Astrocyte (in vitro differentiated cells and primary cell): Measurements from ENCODE around the gene KPNA2. TPM values are rescaled to one million over a fixed set of nuclear protein-coding genes. Genes with fewer than 3 reads are reported as not detected.

Source experiments
- DNase-seq: peaks from one replicate; pipeline ENCODE4 v3.0.0-alpha.2; 2010; ENCODE audit warnings: low read depth
- FAIRE-seq: peaks from 2 replicates; lab custom pipeline; 2011; peaks lifted over from hg19 to GRCh38; lab: Jason Lieb, UNC
- H2AFZ ChIP-seq: 2 replicates; pipeline ENCODE4 v1.6.0; 2012; ENCODE audit warnings: low read depth, low read length, inconsistent platforms
- H3K27ac ChIP-seq: 2 replicates; pipeline ENCODE4 v1.5.1; 2011; ENCODE audit warnings: low read depth, low read length, inconsistent platforms
- H3K27me3 ChIP-seq: 2 replicates; pipeline ENCODE4 v1.6.0; 2011; ENCODE audit warnings: low read length, inconsistent platforms; ENCODE audit not compliant: insufficient read depth
- H3K36me3 ChIP-seq: 2 replicates; pipeline ENCODE4 v1.5.1; 2011; ENCODE audit warnings: low read length, inconsistent platforms; ENCODE audit not compliant: insufficient read depth
- H3K4me1 ChIP-seq: 2 replicates; pipeline ENCODE4 v1.5.1; 2011; ENCODE audit warnings: low read length, inconsistent platforms; ENCODE audit not compliant: insufficient read depth
- H3K4me2 ChIP-seq: 2 replicates; pipeline ENCODE4 v1.6.0; 2012; ENCODE audit warnings: low read length, inconsistent platforms
- H3K4me3 ChIP-seq: 2 replicates; pipeline ENCODE4 v1.5.1; 2011; ENCODE audit warnings: low read depth, mild to moderate bottlenecking, low read length, inconsistent platforms; ENCODE audit not compliant: insufficient read depth
- H3K79me2 ChIP-seq: 2 replicates; pipeline ENCODE4 v1.6.0; 2012; ENCODE audit warnings: mild to moderate bottlenecking, low read length, inconsistent platforms; ENCODE audit not compliant: insufficient read depth
- H3K9ac ChIP-seq: 2 replicates; pipeline ENCODE4 v1.6.0; 2012; ENCODE audit warnings: mild to moderate bottlenecking, low read length, inconsistent platforms
- H3K9me3 ChIP-seq: 2 replicates; pipeline ENCODE4 v1.5.1; 2012; ENCODE audit warnings: low read depth, mild to moderate bottlenecking, low read length, inconsistent platforms; ENCODE audit not compliant: insufficient read depth
- H4K20me1 ChIP-seq: 2 replicates; pipeline ENCODE4 v1.6.0; 2012; ENCODE audit warnings: low read length, inconsistent platforms; ENCODE audit not compliant: insufficient read depth
- H3K27ac Mint-ChIP-seq: one replicate; pipeline ENCODE4 v1.8.0; 2021; ENCODE audit warnings: mild to moderate bottlenecking, mixed read lengths; ENCODE audit not compliant: unreplicated experiment
- H3K27me3 Mint-ChIP-seq: one replicate; pipeline ENCODE4 v1.8.0; 2021; ENCODE audit warnings: low read depth, mixed read lengths; ENCODE audit not compliant: unreplicated experiment
- H3K36me3 Mint-ChIP-seq: one replicate; pipeline ENCODE4 v1.8.0; 2021; ENCODE audit warnings: low read depth, mixed read lengths; ENCODE audit not compliant: unreplicated experiment
- H3K4me1 Mint-ChIP-seq: one replicate; pipeline ENCODE4 v1.8.0; 2021; ENCODE audit warnings: low read depth, mixed read lengths; ENCODE audit not compliant: unreplicated experiment
- H3K4me3 Mint-ChIP-seq: one replicate; pipeline ENCODE4 v1.8.0; 2021; ENCODE audit warnings: mild to moderate bottlenecking, moderate library complexity, mixed read lengths; ENCODE audit not compliant: unreplicated experiment
- H3K9me3 Mint-ChIP-seq: one replicate; pipeline ENCODE4 v1.8.0; 2021; ENCODE audit warnings: mild to moderate bottlenecking, mixed read lengths; ENCODE audit not compliant: unreplicated experiment
- EZH2 ChIP-seq: IDR thresholded peaks from 2 replicates; pipeline ENCODE4 v1.6.1; 2012; ENCODE audit warnings: mild to moderate bottlenecking, low read length, inconsistent platforms; ENCODE audit not compliant: insufficient read depth
- total RNA-seq: library from RNA; stranded (reverse); gene quantifications from 2 replicates; pipeline ENCODE4 v1.2.1, GENCODE V29; 2021
- TF ChIP-seq, protein P1 (sequence below): IDR thresholded peaks from 2 replicates; pipeline ENCODE4 v1.5.1; 2011; ENCODE audit warnings: low read depth, mild to moderate bottlenecking, inconsistent platforms, low read length, moderate library complexity; ENCODE audit not compliant: insufficient read depth

KPNA2 gene
- total RNA-seq, 1 donor from 2014 or later, result 208 TPM

DNA sequence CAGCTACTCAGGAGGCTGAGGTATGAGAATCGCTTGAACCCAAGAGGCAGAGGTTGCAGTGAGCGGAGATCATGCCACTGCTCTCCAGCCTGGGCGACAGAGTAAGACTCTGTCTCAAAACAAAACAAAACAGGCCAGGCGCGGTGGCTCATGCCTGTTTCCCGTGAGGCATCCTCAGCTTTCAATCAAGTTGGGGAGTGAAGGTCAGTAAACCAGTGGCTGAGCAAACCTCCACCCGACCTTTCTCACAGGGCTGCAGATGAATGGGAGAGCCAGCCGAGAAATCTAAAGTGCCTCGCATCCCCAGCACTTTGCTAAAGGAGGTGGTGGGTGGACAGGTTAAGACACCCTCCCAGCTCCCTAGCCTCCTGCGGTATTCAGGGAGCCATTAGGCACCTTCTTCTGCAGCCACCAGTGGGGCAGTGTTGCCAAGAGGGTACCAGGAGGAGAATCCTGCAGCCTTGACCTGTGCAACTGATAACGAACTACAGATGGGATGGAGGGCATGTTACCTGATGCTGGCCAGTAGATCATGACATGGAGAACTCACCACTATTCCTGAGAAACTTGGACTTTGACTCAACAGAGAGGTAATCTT is 59.0 kb downstream of the KPNA2 start:
- H3K27ac ChIP-seq, result no peak overlapping the region
- H4K20me1 ChIP-seq, result no peaks in the 10 kb centered on the region
- H3K27me3 ChIP-seq, result no peaks in the 10 kb centered on the region
- Mint-ChIP-seq H3K36me3 (no peaks in the 10 kb centered on the region), H3K27me3 (peaks cover 3% of the 10 kb centered on the region), H3K27ac (no peak overlapping the region), H3K9me3 (no peaks in the 10 kb centered on the region), H3K4me3 (no peak overlapping the region), H3K4me1 (peaks cover 6% of the 10 kb centered on the region)
- no peak overlapping the region for H3K4me3 ChIP-seq
- FAIRE-seq (no peak), DNase-seq (no peak)
- H3K9ac ChIP-seq, result no peak overlapping the region
- H3K4me1 ChIP-seq, result no peaks in the 10 kb centered on the region
- no peaks in the 10 kb centered on the region for H3K36me3 ChIP-seq
- no peaks in the 10 kb centered on the region for H3K79me2 ChIP-seq
- no peaks in the 10 kb centered on the region for H3K9me3 ChIP-seq
- no peak overlapping the region for H2AFZ ChIP-seq
- TF ChIP-seq, protein P1, sequence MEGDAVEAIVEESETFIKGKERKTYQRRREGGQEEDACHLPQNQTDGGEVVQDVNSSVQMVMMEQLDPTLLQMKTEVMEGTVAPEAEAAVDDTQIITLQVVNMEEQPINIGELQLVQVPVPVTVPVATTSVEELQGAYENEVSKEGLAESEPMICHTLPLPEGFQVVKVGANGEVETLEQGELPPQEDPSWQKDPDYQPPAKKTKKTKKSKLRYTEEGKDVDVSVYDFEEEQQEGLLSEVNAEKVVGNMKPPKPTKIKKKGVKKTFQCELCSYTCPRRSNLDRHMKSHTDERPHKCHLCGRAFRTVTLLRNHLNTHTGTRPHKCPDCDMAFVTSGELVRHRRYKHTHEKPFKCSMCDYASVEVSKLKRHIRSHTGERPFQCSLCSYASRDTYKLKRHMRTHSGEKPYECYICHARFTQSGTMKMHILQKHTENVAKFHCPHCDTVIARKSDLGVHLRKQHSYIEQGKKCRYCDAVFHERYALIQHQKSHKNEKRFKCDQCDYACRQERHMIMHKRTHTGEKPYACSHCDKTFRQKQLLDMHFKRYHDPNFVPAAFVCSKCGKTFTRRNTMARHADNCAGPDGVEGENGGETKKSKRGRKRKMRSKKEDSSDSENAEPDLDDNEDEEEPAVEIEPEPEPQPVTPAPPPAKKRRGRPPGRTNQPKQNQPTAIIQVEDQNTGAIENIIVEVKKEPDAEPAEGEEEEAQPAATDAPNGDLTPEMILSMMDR, result no peak
- no peak for TF ChIP-seq EZH2
- no peak overlapping the region for H3K4me2 ChIP-seq

DNA sequence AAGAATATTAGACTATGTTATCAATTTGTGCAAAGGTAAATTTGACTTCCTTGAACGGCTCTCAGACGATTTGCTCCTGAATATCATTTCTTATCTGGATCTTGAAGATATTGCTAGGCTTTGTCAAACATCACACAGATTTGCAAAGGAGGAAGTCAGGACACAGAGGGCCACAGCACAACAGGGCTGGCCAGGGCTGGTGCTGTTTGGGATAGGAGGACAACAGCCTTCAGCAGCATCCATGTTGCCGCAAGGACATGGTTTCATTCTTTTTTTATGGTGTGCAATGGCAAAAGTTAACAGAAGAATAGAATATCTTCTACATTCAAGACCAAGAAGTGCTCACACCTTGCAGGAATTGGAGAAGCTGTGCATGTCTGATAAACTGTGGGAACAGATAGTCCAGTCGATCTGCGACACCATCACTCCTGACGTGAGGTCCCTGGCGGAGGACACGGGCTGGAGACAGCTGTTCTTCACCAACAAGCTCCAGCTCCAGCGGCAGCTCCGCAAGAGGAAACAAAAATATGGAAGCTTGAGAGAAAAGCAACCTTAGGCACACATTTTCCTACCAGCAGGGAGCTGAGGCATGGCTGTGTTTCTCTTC is 59.8 kb downstream of the KPNA2 start:
- Histone ChIP-seq H3K9me3 (no peaks in the 10 kb centered on the region), H2AFZ (no peak overlapping the region), H3K9ac (no peak overlapping the region), H3K4me2 (no peak overlapping the region), H3K36me3 (no peaks in the 10 kb centered on the region), H3K27me3 (no peaks in the 10 kb centered on the region), H3K79me2 (no peaks in the 10 kb centered on the region), H3K4me3 (no peak overlapping the region), H3K27ac (no peak overlapping the region), H3K4me1 (no peaks in the 10 kb centered on the region), H4K20me1 (no peaks in the 10 kb centered on the region)
- DNase-seq, result no peak
- Mint-ChIP-seq H3K36me3 (no peaks in the 10 kb centered on the region), H3K27ac (no peak overlapping the region), H3K4me1 (peaks cover under 1% of the 10 kb centered on the region), H3K27me3 (peaks cover 3% of the 10 kb centered on the region), H3K4me3 (no peak overlapping the region), H3K9me3 (no peaks in the 10 kb centered on the region)
- TF ChIP-seq EZH2, result no peak
- TF ChIP-seq, protein P1, result no peak
- FAIRE-seq, result no peak

DNA sequence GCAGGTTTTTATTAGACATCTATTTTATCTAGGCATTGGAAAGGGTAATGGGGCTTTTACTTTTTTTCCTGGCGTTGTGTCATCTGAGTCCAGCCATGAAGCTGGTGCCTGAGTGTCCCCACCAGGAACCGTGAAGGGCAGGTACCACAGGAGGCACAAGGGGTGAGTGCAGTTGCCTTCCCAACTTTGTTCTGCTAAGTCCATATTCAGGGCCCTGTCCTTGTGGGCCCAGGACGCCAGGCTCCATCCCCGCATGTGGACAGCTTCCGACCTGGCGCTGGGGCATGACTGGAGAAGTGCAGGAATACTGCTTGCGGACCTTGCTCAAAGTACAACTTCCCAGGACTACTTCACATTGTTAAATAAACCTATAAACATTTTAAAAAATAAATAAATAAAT is 60.6 kb downstream of the KPNA2 start:
- no peaks in the 10 kb centered on the region for H3K79me2 ChIP-seq
- no peaks in the 10 kb centered on the region for H3K36me3 ChIP-seq
- H3K9ac ChIP-seq, result no peak overlapping the region
- peaks cover 3% of the 10 kb centered on the region for H3K27me3 Mint-ChIP-seq
- H3K4me2 ChIP-seq, result no peak overlapping the region
- H2AFZ ChIP-seq, result no peak overlapping the region
- no peaks in the 10 kb centered on the region for H3K9me3 Mint-ChIP-seq
- no peak overlapping the region for H3K4me3 Mint-ChIP-seq
- no peak for TF ChIP-seq EZH2
- TF ChIP-seq, protein P1, result no peak
- no peaks in the 10 kb centered on the region for H3K9me3 ChIP-seq
- H3K4me1 Mint-ChIP-seq, result no peaks in the 10 kb centered on the region
- peaks cover 3% of the 10 kb centered on the region for H3K4me1 ChIP-seq
- no peaks in the 10 kb centered on the region for H3K36me3 Mint-ChIP-seq
- DNase-seq (no peak), FAIRE-seq (no peak)
- no peak overlapping the region for H3K4me3 ChIP-seq
- H3K27me3 ChIP-seq, result no peaks in the 10 kb centered on the region
- H3K27ac ChIP-seq, result no peak overlapping the region
- H4K20me1 ChIP-seq, result no peaks in the 10 kb centered on the region
- no peak overlapping the region for H3K27ac Mint-ChIP-seq
